Measurements from ENCODE around the gene PRKCB. TPM values are rescaled to one million over a fixed set of nuclear protein-coding genes. Genes with fewer than 3 reads are reported as not detected.

PRKCB gene
- total and polyA plus RNA-seq, 2 experiments from 2014 or later, result 3.7 to 16.4 TPM

DNA sequence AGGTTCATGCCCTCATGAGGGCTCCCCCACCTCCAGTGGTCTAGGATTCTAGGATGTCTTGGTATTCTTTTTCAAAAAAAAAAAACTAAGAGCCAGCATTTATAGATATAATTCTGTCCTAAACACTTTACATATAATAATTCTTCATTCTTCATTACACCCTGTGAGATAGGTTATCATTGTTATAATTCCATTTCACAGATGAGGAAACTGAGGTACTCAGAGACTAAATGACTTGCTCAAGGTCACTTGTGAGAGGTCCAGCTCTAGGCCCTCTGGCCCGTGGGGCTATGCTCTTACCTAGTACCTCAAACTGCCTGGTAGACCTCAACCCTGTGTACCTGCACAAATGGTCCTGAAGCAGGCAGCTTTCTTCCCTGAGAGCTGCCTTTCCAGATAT is 172.2 kb downstream of the PRKCB start:
- H3K27me3 Mint-ChIP-seq (ENCODE audit: insufficient read depth, low read depth, poor library complexity), result no peaks in the 10 kb centered on the region
- H4K20me1 ChIP-seq (replicated peaks; ENCODE audit: insufficient read depth), result no peaks in the 10 kb centered on the region
- H3K9me2 ChIP-seq (ENCODE audit: insufficient read depth), result no peaks in the 10 kb centered on the region
- H3K36me3 ChIP-seq (ENCODE audit: insufficient read depth), result no peaks in the 10 kb centered on the region
- H3K4me1 ChIP-seq (ENCODE audit: insufficient read depth), result no peaks in the 10 kb centered on the region
- H3K9me3 Mint-ChIP-seq, result no peaks in the 10 kb centered on the region
- H3K27me3 ChIP-seq (ENCODE audit: insufficient read depth), result no peaks in the 10 kb centered on the region
- no peaks in the 10 kb centered on the region for H3K36me3 Mint-ChIP-seq (ENCODE audit: low read depth)
- H3K27ac Mint-ChIP-seq, result no peak overlapping the region
- TF ChIP-seq EZH2phosphoT487 (IDR thresholded peaks at IDR 0.05; ENCODE audit: unreplicated experiment) (no peak), CREB1 (CRISPR knock-in tag; IDR thresholded peaks at IDR 0.05; ENCODE audit: low read depth) (no peak), ZNF331 (CRISPR knock-in tag; IDR thresholded peaks at IDR 0.05; ENCODE audit: low read depth) (no peak), JUNB (IDR thresholded peaks at IDR 0.05; ENCODE audit: unreplicated experiment) (no peak), ZNF114 (CRISPR knock-in tag; IDR thresholded peaks at IDR 0.05) (no peak), POLR2AphosphoS5 (IDR thresholded peaks at IDR 0.05; ENCODE audit: low read depth) (no peak), NANOG (IDR thresholded peaks at IDR 0.05; ENCODE audit: borderline replicate concordance) (no peak), STAT1 (IDR thresholded peaks at IDR 0.05; ENCODE audit: unreplicated experiment) (no peak), EZH2 (IDR thresholded peaks at IDR 0.05; ENCODE audit: low read depth, unreplicated experiment) (no peak)
- TF ChIP-seq, protein P1, sequence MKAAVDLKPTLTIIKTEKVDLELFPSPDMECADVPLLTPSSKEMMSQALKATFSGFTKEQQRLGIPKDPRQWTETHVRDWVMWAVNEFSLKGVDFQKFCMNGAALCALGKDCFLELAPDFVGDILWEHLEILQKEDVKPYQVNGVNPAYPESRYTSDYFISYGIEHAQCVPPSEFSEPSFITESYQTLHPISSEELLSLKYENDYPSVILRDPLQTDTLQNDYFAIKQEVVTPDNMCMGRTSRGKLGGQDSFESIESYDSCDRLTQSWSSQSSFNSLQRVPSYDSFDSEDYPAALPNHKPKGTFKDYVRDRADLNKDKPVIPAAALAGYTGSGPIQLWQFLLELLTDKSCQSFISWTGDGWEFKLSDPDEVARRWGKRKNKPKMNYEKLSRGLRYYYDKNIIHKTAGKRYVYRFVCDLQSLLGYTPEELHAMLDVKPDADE (IDR thresholded peaks at IDR 0.05), result no peak
- TF ChIP-seq, protein P2, sequence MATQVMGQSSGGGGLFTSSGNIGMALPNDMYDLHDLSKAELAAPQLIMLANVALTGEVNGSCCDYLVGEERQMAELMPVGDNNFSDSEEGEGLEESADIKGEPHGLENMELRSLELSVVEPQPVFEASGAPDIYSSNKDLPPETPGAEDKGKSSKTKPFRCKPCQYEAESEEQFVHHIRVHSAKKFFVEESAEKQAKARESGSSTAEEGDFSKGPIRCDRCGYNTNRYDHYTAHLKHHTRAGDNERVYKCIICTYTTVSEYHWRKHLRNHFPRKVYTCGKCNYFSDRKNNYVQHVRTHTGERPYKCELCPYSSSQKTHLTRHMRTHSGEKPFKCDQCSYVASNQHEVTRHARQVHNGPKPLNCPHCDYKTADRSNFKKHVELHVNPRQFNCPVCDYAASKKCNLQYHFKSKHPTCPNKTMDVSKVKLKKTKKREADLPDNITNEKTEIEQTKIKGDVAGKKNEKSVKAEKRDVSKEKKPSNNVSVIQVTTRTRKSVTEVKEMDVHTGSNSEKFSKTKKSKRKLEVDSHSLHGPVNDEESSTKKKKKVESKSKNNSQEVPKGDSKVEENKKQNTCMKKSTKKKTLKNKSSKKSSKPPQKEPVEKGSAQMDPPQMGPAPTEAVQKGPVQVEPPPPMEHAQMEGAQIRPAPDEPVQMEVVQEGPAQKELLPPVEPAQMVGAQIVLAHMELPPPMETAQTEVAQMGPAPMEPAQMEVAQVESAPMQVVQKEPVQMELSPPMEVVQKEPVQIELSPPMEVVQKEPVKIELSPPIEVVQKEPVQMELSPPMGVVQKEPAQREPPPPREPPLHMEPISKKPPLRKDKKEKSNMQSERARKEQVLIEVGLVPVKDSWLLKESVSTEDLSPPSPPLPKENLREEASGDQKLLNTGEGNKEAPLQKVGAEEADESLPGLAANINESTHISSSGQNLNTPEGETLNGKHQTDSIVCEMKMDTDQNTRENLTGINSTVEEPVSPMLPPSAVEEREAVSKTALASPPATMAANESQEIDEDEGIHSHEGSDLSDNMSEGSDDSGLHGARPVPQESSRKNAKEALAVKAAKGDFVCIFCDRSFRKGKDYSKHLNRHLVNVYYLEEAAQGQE (IDR thresholded peaks at IDR 0.05; ENCODE audit: unreplicated experiment), result no peak
- TF ChIP-seq, protein P3, sequence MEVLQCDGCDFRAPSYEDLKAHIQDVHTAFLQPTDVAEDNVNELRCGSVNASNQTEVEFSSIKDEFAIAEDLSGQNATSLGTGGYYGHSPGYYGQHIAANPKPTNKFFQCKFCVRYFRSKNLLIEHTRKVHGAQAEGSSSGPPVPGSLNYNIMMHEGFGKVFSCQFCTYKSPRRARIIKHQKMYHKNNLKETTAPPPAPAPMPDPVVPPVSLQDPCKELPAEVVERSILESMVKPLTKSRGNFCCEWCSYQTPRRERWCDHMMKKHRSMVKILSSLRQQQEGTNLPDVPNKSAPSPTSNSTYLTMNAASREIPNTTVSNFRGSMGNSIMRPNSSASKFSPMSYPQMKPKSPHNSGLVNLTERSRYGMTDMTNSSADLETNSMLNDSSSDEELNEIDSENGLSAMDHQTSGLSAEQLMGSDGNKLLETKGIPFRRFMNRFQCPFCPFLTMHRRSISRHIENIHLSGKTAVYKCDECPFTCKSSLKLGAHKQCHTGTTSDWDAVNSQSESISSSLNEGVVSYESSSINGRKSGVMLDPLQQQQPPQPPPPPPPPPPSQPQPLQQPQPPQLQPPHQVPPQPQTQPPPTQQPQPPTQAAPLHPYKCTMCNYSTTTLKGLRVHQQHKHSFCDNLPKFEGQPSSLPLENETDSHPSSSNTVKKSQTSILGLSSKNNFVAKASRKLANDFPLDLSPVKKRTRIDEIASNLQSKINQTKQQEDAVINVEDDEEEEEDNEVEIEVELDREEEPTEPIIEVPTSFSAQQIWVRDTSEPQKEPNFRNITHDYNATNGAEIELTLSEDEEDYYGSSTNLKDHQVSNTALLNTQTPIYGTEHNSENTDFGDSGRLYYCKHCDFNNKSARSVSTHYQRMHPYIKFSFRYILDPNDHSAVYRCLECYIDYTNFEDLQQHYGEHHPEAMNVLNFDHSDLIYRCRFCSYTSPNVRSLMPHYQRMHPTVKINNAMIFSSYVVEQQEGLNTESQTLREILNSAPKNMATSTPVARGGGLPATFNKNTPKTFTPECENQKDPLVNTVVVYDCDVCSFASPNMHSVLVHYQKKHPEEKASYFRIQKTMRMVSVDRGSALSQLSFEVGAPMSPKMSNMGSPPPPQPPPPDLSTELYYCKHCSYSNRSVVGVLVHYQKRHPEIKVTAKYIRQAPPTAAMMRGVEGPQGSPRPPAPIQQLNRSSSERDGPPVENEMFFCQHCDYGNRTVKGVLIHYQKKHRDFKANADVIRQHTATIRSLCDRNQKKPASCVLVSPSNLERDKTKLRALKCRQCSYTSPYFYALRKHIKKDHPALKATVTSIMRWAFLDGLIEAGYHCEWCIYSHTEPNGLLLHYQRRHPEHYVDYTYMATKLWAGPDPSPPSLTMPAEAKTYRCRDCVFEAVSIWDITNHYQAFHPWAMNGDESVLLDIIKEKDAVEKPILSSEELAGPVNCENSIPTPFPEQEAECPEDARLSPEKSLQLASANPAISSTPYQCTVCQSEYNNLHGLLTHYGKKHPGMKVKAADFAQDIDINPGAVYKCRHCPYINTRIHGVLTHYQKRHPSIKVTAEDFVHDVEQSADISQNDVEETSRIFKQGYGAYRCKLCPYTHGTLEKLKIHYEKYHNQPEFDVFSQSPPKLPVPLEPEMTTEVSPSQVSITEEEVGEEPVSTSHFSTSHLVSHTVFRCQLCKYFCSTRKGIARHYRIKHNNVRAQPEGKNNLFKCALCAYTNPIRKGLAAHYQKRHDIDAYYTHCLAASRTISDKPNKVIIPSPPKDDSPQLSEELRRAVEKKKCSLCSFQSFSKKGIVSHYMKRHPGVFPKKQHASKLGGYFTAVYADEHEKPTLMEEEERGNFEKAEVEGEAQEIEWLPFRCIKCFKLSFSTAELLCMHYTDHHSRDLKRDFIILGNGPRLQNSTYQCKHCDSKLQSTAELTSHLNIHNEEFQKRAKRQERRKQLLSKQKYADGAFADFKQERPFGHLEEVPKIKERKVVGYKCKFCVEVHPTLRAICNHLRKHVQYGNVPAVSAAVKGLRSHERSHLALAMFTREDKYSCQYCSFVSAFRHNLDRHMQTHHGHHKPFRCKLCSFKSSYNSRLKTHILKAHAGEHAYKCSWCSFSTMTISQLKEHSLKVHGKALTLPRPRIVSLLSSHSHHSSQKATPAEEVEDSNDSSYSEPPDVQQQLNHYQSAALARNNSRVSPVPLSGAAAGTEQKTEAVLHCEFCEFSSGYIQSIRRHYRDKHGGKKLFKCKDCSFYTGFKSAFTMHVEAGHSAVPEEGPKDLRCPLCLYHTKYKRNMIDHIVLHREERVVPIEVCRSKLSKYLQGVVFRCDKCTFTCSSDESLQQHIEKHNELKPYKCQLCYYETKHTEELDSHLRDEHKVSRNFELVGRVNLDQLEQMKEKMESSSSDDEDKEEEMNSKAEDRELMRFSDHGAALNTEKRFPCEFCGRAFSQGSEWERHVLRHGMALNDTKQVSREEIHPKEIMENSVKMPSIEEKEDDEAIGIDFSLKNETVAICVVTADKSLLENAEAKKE (CRISPR knock-in tag; IDR thresholded peaks at IDR 0.05), result no peak
- TF ChIP-seq, protein P4, sequence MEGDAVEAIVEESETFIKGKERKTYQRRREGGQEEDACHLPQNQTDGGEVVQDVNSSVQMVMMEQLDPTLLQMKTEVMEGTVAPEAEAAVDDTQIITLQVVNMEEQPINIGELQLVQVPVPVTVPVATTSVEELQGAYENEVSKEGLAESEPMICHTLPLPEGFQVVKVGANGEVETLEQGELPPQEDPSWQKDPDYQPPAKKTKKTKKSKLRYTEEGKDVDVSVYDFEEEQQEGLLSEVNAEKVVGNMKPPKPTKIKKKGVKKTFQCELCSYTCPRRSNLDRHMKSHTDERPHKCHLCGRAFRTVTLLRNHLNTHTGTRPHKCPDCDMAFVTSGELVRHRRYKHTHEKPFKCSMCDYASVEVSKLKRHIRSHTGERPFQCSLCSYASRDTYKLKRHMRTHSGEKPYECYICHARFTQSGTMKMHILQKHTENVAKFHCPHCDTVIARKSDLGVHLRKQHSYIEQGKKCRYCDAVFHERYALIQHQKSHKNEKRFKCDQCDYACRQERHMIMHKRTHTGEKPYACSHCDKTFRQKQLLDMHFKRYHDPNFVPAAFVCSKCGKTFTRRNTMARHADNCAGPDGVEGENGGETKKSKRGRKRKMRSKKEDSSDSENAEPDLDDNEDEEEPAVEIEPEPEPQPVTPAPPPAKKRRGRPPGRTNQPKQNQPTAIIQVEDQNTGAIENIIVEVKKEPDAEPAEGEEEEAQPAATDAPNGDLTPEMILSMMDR (conservative IDR thresholded peaks at IDR 0.05; ENCODE audit: low read depth in 2 of 2), result no peak
- DNase-seq (ENCODE audit: low spot score) (no peak), ATAC-seq (no peak)
- no peaks in the 10 kb centered on the region for H3K4me1 Mint-ChIP-seq
- no peaks in the 10 kb centered on the region for H3F3A ChIP-seq (replicated peaks; ENCODE audit: low read depth)
- H3K4me2 ChIP-seq, result no peak overlapping the region
- H3K4me3 ChIP-seq, result no peak overlapping the region
- H2AFZ ChIP-seq, result no peak overlapping the region
- H3K4me3 Mint-ChIP-seq, result no peak overlapping the region
- no peak overlapping the region for H3K27ac ChIP-seq (ENCODE audit: low read depth)
- no peaks in the 10 kb centered on the region for H3K79me2 ChIP-seq (replicated peaks; ENCODE audit: insufficient read depth)
